Tibial artery (tissue), 4 donors: ENCODE results near the gene SMURF1.

ENCODE experiments used
- DNase-seq, 2 donors: peaks; one replicate each; pipeline ENCODE4 v3.0.0-alpha.2; 2019
- H3K27ac ChIP-seq, 2 donors: fragments of 200-600 bp; sonication (generic) in 1 of 2; 1 replicate in 1 of 2; 2 replicates in 1 of 2; pipeline ENCODE4 v1.5.1; 2018 to 2019; ENCODE audit warnings: mild to moderate bottlenecking in 1 of 2
- H3K27me3 ChIP-seq, 2 donors: fragments of 200-600 bp; sonication (generic) in 1 of 2; one replicate each; pipeline versions ENCODE4 v1.5.1 to v1.6.0; 2016 to 2019
- H3K36me3 ChIP-seq, 3 donors: fragments of 200-600 bp; sonication (generic) in 2 of 3; one replicate each; pipeline ENCODE4 v1.5.1; 2016 to 2019; ENCODE audit warnings: mild to moderate bottlenecking in 2 of 3
- H3K4me1 ChIP-seq, 4 donors: fragments of 200-600 bp; sonication (generic) in 2 of 4; 1 replicate in 3 of 4; 2 replicates in 1 of 4; pipeline ENCODE4 v1.5.1; 2016 to 2019
- H3K4me3 ChIP-seq, 2 donors: fragments of 200-600 bp; sonication (generic) in 1 of 2; 1 replicate in 1 of 2; 2 replicates in 1 of 2; pipeline ENCODE4 v1.5.1; 2018 to 2019; ENCODE audit warnings: mild to moderate bottlenecking in 2 of 2
- H3K9me3 ChIP-seq, 3 donors: fragments of 200-600 bp; sonication (generic) in 1 of 3; one replicate each; pipeline ENCODE4 v1.5.1; 2016 to 2019
- CTCF ChIP-seq, 2 experiments: fragments of 200-600 bp in 1 of 2; fragments of 450-650 bp in 1 of 2; IDR thresholded peaks; one replicate each; pipeline ENCODE4 v1.5.1; 2017 to 2019; ENCODE audit warnings: antibody characterized with exemption in 2 of 2, mild to moderate bottlenecking in 1 of 2, moderate library complexity in 1 of 2
- intact Hi-C: fragments of 100-400 bp; cut with DNase I; formaldehyde crosslinking; loops from one replicate; pipeline ENCODE4 v1.15.0; 2023; ENCODE audit warnings: low total_unique reads

The SMURF1 gene

GRCh38 chr7:98982686-98983085 lies 161.2 kb downstream of the SMURF1 start:
- no peak for DNase-seq
- Histone ChIP-seq H3K4me3 (no peak overlapping the region), H3K4me1 (no peaks in the 10 kb centered on the region), H3K9me3 (no peaks in the 10 kb centered on the region), H3K27ac (no peak overlapping the region), H3K36me3 (peaks cover 78 to 96% (median 87%) of the 10 kb centered on the region in 3 donors), H3K27me3 (no peaks in the 10 kb centered on the region)
- TF ChIP-seq CTCF (IDR thresholded peaks at IDR 0.05): no peak
- intact Hi-C loops: no loop called here

GRCh38 chr7:98981701-98982100 lies 162.2 kb downstream of the SMURF1 start:
- no peak overlapping the region for H3K4me3 ChIP-seq
- intact Hi-C loops: no loop called here
- peaks cover 87 to 100% (median 96%) of the 10 kb centered on the region in 3 donors for H3K36me3 ChIP-seq
- no peak for DNase-seq
- no peak for TF ChIP-seq CTCF (IDR thresholded peaks at IDR 0.05)
- no peaks in the 10 kb centered on the region for H3K9me3 ChIP-seq
- H3K4me1 ChIP-seq: no peaks in the 10 kb centered on the region
- H3K27ac ChIP-seq: no peak overlapping the region
- no peaks in the 10 kb centered on the region for H3K27me3 ChIP-seq

GRCh38 chr7:98978672-98979071 lies 165.2 kb downstream of the SMURF1 start:
- peaks cover 76 to 100% (median 99%) of the 10 kb centered on the region in 3 donors for H3K36me3 ChIP-seq
- no peaks in the 10 kb centered on the region for H3K9me3 ChIP-seq
- TF ChIP-seq CTCF (IDR thresholded peaks at IDR 0.05): no peak

More at GRCh38 chr7:98978672-98979071, 165.2 kb downstream of the SMURF1 start:
- intact Hi-C loops: no loop called here
- H3K27ac ChIP-seq: no peak overlapping the region
- no peak overlapping the region for H3K4me3 ChIP-seq
- no peaks in the 10 kb centered on the region for H3K27me3 ChIP-seq
- no peak for DNase-seq
- H3K4me1 ChIP-seq: no peaks in the 10 kb centered on the region
